GM19468 (cell line): ENCODE data around the gene MCOLN3.
A peak's percentile ranks its signal among the peaks of the same experiment; 100 is the strongest.

Experiments
- ATAC-seq: cut with Tn5 transposase; IDR thresholded peaks from one replicate; pipeline ENCODE4 v1.9.1; 2021; ENCODE audit warnings: mild to moderate bottlenecking, moderate library complexity, moderate number of reproducible peaks; ENCODE audit not compliant: unreplicated experiment; ENCODE audit errors: extremely low read depth

The MCOLN3 gene

GRCh38 chr1:85048296-85049064 is at the start of gene MCOLN3:
TSS of gene MCOLN3 (minus strand) at chr1:85048500. CDS start at chr1:85045360, 3,140 bp downstream.
- ATAC-seq, result peak; percentile 54

GRCh38 chr1:85093644-85094043 is 45.3 kb upstream of the MCOLN3 start:
- ATAC-seq, result no peak

GRCh38 chr1:85091671-85092280 is 43.5 kb upstream of the MCOLN3 start:
- ATAC-seq, result no peak

GRCh38 chr1:85090225-85090624 is 41.9 kb upstream of the MCOLN3 start:
- ATAC-seq, result no peak

GRCh38 chr1:85089203-85089602 is 40.9 kb upstream of the MCOLN3 start:
- no peak for ATAC-seq

DNA sequence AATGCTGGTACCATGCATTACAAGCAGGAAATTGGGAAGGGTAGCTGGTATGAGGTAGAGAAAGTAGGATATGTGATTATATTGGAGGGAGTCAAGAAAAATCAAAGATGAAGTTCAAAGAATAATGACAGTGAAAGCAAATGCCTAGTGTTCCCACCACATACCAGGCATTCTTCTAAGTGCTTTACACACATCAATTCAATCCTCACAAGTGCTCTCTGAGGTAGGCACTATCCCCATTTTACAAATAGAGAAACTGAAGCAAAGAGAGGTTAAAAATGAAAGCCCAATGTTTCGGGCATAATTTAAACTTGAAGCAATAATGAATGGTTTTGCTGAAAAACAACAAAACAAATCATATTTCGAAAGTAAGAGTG is 40.1 kb upstream of the MCOLN3 start:
- ATAC-seq, result no peak

DNA sequence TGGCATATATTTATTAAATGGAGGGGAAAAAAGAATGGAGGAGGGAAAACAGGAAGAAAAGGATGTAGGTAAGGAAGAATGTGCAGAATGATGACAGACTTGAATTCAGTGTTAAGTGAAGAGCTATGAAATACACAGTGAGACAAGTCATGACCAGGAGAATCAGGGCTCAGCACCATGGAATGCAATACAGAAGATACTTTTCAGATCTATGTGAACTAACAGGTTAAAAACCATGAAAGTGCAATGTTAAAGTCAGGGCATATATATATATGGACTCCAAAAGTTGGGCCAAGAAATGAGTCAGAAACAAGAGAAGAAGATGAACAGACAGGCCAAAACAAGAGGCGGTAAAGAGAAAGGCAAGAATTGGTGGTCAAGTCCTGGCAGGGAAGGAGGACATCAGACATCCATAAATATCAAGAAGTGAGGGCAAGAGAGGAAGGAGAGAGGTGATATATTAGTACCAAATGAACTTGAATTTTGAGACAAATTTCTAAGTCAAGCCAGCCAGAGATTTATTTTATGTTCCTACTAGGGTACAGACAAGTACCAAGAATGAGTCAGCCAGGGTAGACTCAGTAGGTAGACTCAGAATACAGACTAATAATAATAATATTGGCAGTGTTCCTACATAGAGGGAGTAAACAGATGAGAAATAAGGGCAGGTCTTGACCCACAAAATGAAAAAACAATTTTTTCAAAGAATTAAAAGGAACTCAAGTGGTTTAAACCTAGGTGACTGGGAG is 39.5 kb upstream of the MCOLN3 start:
- ATAC-seq, result no peak

DNA sequence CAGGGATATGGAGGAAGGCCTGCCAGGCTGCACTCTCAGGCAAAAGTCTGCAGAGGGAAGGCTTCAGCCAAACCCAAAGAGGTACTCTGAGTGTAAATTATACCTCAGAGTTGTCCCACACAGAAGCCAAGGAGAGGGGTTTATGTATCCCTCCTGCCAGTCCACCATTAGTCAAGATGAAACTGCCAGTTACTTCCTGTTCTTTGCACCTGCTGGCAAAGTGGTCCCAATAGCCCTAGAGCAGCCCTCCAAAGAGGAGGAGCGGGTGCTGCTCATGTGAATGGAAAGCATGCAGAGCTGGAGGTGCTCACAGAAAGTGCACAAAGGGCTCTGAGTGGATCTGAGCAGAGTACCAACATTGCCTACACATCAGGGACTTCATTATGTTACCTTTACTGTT is 37.1 kb upstream of the MCOLN3 start:
- ATAC-seq, result no peak

DNA sequence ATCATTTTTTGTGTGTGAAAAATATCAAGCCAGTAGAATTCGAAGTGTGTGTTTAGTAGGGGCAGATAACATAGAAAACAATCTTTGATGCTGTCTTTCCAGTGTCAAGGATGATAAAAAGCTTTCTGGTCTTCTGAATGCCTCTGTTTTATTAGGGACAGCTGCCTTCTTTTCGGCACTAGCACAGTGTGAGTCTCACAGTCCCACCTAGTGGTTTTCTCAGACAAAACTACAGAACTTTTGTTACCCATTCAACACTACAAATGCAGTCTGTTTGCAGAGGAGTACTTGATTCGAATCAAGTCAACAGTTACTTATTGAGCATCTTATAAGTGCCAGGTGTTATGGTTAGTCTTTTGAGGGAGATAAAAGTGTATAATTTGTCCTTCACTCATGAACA is 30.6 kb upstream of the MCOLN3 start:
- no peak for ATAC-seq

GRCh38 chr1:85074365-85074964 is 26.2 kb upstream of the MCOLN3 start:
- ATAC-seq, result no peak

GRCh38 chr1:85070972-85071492 is 22.7 kb upstream of the MCOLN3 start:
- ATAC-seq, result no peak

- no peak for ATAC-seq
These were observed 20.5 kb upstream of the MCOLN3 start for GRCh38 chr1:85068846-85069245.

DNA sequence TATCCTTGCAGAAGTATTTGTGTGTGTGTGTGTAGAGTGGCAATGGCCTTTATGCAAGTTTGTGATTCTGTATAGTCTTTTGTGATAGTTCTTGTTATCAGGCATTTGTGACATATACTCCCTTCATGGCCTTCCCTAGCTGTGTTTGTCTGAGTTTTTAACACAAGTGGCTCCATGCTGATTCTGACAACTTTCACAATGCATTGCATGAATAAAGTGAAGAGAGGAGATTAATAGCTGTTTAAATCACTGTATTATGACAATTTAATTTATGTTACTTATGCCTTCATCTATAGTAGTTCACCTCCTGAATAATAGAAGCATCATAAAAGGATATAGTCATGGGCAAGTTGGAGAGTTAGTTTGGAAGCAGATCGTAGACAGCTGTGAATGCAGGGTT is 17.2 kb upstream of the MCOLN3 start:
- ATAC-seq, result no peak

GRCh38 chr1:85062425-85063026 is 14.2 kb upstream of the MCOLN3 start:
- no peak for ATAC-seq

DNA sequence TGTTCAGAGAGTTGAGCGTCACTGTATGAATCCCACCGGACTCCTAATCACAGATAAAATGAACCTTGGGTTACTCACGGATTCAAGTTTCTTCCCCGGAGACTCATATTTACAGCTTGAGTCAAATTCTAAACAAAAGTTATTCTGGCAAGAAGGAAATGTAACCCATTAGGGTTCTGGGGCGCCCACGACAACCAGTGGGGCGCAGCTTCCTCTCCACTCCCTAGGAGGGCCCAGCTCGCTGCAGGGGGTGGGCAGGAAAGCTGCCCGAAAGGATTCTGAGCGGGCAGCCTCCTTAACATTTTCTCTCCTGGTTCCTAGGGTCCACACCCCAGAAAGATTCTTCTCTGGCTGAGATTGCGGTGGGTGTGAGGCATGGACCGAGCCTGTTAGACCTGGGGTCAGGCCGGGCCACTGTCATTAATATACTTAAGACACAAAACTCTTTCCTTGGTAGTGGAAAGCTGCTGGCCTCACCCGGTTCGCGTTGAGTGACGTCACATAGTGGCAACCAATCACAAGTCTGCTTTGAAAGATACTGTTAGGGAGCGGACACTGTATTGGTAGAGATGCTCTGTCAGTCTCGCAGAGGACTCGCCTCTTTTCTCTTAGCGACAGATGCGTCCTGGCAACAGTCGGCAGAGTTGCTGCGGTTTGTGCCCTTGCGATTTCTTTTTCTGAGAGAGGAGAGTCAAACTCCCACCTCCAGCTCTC is 13.6 kb upstream of the MCOLN3 start:
- ATAC-seq, result peak; percentile 99

DNA sequence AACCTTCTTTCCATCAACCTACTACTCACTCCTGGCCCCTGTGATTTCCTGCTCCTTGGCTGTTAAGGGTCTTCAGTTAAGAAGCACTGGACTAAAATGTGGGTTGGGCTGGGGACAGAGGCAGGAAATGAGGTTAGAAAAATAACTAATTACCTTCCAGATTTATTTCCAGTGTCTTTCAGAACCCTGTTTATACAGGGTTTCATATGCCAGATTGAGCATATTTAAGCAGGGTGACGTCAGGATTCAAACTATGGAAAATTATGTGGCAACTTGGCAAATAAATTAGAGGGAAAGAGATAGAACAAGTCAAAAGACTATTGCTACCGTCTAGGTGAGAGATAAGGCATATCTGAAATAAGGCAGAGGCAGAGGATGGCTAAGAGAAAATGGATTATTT is 11.7 kb upstream of the MCOLN3 start:
- no peak for ATAC-seq

- no peak for ATAC-seq
These were observed 11.3 kb upstream of the MCOLN3 start for GRCh38 chr1:85059563-85059962.

DNA sequence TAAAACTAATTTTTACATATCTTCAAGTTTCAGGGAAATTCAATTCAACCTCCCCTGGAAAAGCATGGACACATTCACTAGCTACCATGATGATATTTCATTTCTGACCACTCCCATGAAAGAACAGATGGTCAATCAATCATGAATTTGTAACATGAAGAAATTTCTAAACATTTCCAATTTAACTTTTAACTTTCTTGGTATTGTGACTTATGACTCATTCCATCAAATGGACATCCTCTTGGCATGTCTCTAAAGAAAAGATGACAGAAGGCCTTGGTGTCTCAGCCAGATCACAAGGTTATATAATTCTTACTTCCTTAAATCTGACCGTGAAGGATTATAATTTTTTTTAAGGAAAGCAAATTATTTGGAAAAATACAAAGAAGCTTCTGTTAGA is 10.5 kb upstream of the MCOLN3 start:
- ATAC-seq, result no peak

- ATAC-seq, result no peak
These were observed 10.0 kb upstream of the MCOLN3 start for GRCh38 chr1:85058311-85058710.

- no peak for ATAC-seq
These were observed 6.4 kb upstream of the MCOLN3 start for GRCh38 chr1:85054664-85055063.
